ENCODE results near the gene PIGN.

The PIGN gene

DNA sequence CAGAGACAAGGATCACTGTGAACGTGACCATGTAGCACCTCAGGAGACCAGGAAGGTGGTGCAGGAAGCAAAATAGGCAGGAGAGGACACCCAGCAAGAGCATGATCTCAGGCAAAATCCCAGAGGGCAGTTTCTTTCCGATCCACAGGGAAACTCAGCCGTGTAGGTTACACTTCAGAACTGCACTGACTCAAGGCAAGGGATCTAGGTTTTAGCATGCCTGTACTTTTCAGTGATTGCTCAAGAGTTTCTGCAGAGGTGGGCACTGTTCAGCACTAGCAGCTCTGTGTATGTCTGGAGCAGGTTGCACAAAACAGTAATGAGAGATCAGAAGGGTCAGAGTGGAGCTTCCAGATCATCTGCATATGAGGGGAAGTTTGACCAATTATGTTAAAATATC is 177.3 kb downstream of the PIGN start:
- DNase-seq (ENCODE audit: low spot score), result no peak

DNA sequence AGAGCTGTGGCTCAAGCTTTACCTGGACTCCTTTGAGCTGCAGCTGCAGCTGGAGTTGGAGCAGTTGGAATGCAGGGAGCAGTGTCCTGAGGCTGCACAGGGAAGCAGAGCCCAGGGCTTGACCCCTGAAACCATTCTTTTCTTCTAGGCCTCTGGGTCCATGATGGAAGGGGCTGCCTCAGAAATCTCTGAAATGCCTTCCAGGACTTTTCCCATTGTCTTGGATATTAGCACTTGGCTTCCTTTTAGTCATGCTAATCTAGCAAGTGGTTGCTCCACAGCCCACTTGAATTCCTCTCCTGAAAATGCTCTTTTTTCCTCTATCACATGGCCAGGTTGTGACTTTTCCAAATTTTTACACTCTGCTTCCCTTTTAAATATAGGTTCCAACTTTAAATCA is 185.5 kb downstream of the PIGN start:
- no peak for DNase-seq (ENCODE audit: low spot score)

DNA sequence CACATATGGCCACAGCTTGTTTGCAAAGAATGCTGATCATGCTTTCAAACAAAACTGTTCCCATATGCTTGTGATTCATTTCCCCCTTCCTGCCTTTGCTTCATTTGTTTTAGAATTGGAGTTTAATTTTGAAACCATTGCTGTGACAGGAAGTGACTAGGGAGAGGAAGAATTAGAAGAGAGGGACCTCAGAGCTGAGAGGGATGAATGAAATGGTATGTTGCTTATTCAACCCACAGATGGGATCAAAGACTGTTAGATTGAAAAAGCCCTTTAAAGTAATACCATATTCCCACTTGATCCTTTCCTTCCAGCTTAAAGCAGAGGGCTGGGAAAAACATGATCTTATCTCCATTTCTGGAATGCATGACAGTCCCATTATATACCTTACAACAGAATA is 187.9 kb downstream of the PIGN start:
- no peak for DNase-seq (ENCODE audit: low spot score)

DNA sequence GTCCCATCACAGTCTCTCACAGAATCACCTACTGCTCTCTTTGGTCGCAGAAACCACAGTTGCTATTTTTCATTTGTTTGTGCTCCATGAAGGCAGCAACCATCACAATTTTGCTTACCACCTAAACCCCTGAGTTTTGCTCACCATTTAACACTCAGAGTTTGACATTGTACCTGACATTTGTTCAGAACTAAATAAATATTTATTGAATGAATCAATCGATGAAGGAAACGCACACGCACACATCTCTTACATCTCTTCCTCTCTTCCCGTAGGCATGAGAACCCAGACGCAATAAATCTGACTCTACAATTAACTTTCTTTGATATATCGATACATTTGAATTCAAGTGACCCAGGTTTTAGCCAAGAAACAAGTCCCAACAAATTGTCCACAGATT is 188.5 kb downstream of the PIGN start:
- no peak for DNase-seq (ENCODE audit: low spot score)

DNA sequence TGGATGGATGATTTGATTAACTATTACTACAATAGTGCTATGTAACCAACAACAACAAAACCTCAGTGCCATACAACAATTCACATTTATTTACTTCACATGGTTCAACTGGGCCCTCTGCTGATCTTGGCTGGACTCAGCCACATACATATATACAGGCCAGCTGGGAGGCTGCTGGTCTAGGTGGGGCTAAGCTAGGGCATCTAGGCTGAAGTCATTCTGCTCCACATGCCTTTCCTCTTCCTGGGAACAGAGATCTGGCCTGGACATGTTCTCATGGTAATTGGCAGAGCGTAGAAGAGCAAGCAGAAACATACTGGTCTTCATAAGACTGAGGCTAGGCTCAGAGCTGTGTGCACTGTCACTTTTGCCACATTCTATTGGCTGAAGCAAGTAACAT is 191.2 kb downstream of the PIGN start:
- no peak for DNase-seq (ENCODE audit: low spot score)

DNA sequence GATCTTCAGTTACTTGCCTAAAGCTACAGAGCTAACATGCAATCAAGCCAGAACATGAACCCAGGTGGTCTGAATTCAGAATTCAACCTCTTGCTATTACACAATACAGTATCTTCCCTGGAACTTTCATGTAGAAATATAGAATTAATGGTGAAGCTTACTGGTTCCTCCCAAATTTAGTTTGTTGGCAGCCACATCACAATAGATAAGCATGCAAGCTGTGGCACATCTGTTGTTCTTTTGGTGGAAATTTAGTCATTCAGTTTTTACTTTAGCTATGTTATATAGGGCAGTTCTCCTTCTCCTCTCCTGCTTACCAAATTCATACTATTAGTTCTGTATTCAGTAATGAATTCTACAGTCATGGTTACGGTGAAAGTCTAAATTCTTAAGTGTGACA is 193.0 kb downstream of the PIGN start:
- no peak for DNase-seq (ENCODE audit: low spot score)

DNA sequence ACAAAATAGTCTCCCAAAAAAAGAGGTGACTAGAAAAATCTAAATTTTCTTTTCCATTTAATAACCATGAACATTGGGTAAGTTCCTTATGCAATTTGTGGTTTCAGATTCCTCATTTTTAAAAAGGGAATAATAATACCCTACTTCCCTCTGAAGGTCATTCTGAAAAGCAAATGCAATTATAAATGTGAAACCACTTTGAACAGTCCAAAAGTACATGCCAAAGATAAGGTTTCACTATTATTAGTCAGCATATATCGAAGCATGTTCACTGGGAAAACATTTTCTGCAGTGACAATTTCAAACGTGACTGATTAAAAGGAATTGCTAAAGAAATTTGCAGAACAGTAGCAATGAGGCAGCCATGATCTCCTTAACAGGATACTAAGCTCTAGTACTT is 193.9 kb downstream of the PIGN start:
- no peak for DNase-seq (ENCODE audit: low spot score)

DNA sequence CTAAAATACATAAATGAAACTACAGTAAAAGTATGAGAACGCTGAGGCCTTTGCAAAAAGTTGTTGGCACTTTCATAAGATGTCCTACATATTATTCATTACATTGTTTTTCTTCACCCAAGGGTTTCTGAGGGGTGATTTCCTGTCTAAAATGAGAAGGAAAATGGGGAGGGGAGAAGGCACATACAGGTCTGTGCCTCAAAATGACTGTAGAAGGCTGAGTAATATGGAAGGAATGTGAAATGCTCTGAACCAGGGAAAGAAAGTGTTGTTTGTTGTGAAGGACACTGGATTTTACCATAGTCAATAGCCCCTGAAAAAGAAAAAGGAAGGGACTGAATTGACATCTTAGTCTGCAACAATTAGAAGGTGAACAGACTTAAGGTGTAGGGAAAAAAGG is 194.6 kb downstream of the PIGN start:
- DNase-seq (ENCODE audit: low spot score), result no peak

DNA sequence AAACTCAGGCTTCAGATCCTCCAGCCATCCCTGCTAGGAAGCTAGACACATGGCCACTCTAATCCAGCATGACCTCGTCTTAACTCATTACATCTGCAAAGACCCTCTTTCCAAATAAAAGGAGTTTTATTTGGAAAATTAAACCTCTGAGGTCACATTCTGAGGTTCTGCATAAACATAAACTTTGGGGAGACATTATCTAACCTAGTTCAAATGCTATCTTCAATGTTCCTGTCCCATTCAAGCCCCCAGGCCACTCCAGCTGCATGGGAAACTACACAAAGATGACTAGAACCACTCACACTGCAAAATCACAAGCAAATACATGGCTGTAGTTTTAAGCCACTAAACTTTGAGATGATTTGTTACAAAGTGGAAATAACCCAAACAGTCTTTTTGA is 195.0 kb downstream of the PIGN start:
- no peak for DNase-seq (ENCODE audit: low spot score)

DNA sequence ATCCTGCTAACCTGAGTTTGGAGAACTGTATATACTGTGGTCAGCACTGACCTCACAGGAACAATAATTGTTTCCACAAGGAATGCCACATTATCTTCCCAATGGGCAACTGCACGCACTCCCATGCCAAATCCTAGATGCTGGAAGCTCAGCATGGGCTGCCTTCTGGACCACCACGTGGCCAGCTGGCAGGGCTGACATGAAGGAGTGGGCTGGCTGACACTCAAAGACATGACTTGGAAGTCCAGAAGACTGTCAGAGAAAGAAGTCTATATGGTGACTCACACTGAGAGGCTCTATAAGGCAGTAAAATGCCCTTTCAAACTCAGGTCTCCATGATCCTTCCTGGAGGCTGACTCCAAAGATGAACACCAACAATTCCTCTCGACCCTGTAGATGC is 195.7 kb downstream of the PIGN start:
- no peak for DNase-seq (ENCODE audit: low spot score)
